PC-3 (cell line): ENCODE data around the gene DLK1. TPM values are rescaled to one million over a fixed set of nuclear protein-coding genes. Genes with fewer than 3 reads are reported as not detected.

Experiments used
- ATAC-seq: fragments of 200-7000 bp; cut with Tn5 transposase; 2 replicates; pipeline ENCODE4 v1.9.1; 2020; ENCODE audit warnings: mild to moderate bottlenecking, moderate library complexity
- BruUV-seq: library from RNA; stranded (reverse); fragments of 400-500 nt; replicated peaks from 2 replicates; lab custom pipeline; 2021; lab: Mats Ljungman, UMichigan
- CTCF ChIA-PET: fragments of 300-600 bp; sonication (Branson Sonifier 250); formaldehyde crosslinking; loops from one replicate; lab custom pipeline; 2022; ENCODE audit warnings: antibody characterized with exemption; lab: Charles Lee
- POLR2A ChIA-PET: fragments of 300-600 bp; sonication (Branson Sonifier 250); formaldehyde crosslinking; loops from one replicate; lab custom pipeline; 2022; ENCODE audit warnings: antibody characterized with exemption; ENCODE audit not compliant: unreplicated experiment; lab: Charles Lee
- DNase-seq: peaks from one replicate; pipeline ENCODE4 v3.0.0-alpha.2; 2015
- H2AFZ ChIP-seq: fragments of 300-600 bp; sonication (generic); 2 replicates; pipeline ENCODE4 v1.6.0; 2016; ENCODE audit warnings: antibody characterized with exemption, low read length
- H3F3A ChIP-seq: fragments of 300-600 bp; sonication (generic); one replicate; pipeline ENCODE4 v1.6.0; 2017; ENCODE audit warnings: antibody characterized with exemption, low read length, control low read depth, mild to moderate bottlenecking; ENCODE audit not compliant: unreplicated experiment
- H3K27ac ChIP-seq: fragments of 300-600 bp; sonication (generic); 2 replicates; pipeline ENCODE4 v1.5.1; 2016; ENCODE audit warnings: mild to moderate bottlenecking, low read length
- H3K27me3 ChIP-seq: fragments of 300-600 bp; sonication (generic); 2 replicates; pipeline ENCODE4 v1.6.1; 2016; ENCODE audit warnings: low read length, mixed read lengths
- H3K36me3 ChIP-seq: fragments of 300-600 bp; sonication (generic); 2 replicates; pipeline ENCODE4 v1.6.1; 2016; ENCODE audit warnings: low read depth, mixed run types, low read length, mixed read lengths
- H3K4me1 ChIP-seq: fragments of 300-600 bp; sonication (generic); 2 replicates; pipeline ENCODE4 v1.5.1; 2016; ENCODE audit warnings: low read length; ENCODE audit not compliant: insufficient read depth
- H3K4me2 ChIP-seq: fragments of 300-600 bp; sonication (generic); 2 replicates; pipeline ENCODE4 v1.6.0; 2016; ENCODE audit warnings: low read length
- H3K4me3 ChIP-seq: fragments of 300-600 bp; sonication (generic); 2 replicates; pipeline ENCODE4 v1.5.1; 2016; ENCODE audit warnings: mild to moderate bottlenecking, low read length, mixed read lengths
- H3K79me2 ChIP-seq: fragments of 300-600 bp; sonication (generic); 2 replicates; pipeline ENCODE4 v1.6.1; 2017; ENCODE audit warnings: low read length, mixed read lengths
- H3K9ac ChIP-seq: fragments of 300-600 bp; sonication (generic); 2 replicates; pipeline ENCODE4 v1.6.0; 2016; ENCODE audit warnings: mild to moderate bottlenecking, low read length
- H3K9me2 ChIP-seq: fragments of 300-600 bp; sonication (generic); replicated peaks from 2 replicates; pipeline ENCODE4 v1.6.1; 2016; ENCODE audit warnings: mixed run types, low read length, mixed read lengths
- H3K9me3 ChIP-seq: fragments of 300-600 bp; sonication (generic); 2 replicates; pipeline ENCODE4 v1.6.1; 2016; ENCODE audit warnings: low read length, mixed read lengths
- H4K20me1 ChIP-seq: fragments of 300-600 bp; sonication (generic); 2 replicates; pipeline ENCODE4 v1.6.1; 2016; ENCODE audit warnings: low read length, mixed read lengths
- CTCF ChIP-seq: fragments of 300-600 bp; sonication (generic); conservative IDR thresholded peaks from 2 replicates; pipeline ENCODE4 v1.5.1; 2017; ENCODE audit warnings: antibody characterized with exemption, low read depth, mild to moderate bottlenecking, low read length
- EZH2 ChIP-seq: fragments of 300-600 bp; sonication (generic); IDR thresholded peaks from one replicate; pipeline ENCODE4 v1.6.1; 2017; ENCODE audit warnings: antibody characterized with exemption, mild to moderate bottlenecking, low read length; ENCODE audit not compliant: unreplicated experiment
- EZH2phosphoT487 ChIP-seq: fragments of 300-600 bp; sonication (generic); IDR thresholded peaks from 2 replicates; pipeline ENCODE4 v1.6.1; 2018; ENCODE audit warnings: mild to moderate bottlenecking, antibody characterized with exemption, low read length, borderline replicate concordance
- intact Hi-C: fragments of 100-400 bp; cut with micrococcal nuclease; formaldehyde crosslinking; loops from 2 replicates; pipeline ENCODE4 v1.9.0; 2023
- total RNA-seq: library from RNA; depleted of rRNA; stranded (reverse); fragments of >200 nt; gene quantifications from 2 replicates; pipeline ENCODE4 v1.2.3, GENCODE V29; 2014

DLK1 gene
- total RNA-seq, 1 experiment from 2014 or later: not detected

GRCh38 chr14:100723830-100724437, 2.8 kb upstream of the DLK1 start:
- intact Hi-C loops: no loop called here

GRCh38 chr14:100724536-100724935, 2.2 kb upstream of the DLK1 start:
- BruUV-seq: no TSS peak
- Histone ChIP-seq H3K27ac (no peak overlapping the region), H3K79me2 (no peaks in the 10 kb centered on the region), H3K36me3 (no peaks in the 10 kb centered on the region), H3K9me2 (no peaks in the 10 kb centered on the region), H4K20me1 (no peaks in the 10 kb centered on the region), H3K4me1 (no peaks in the 10 kb centered on the region), H3K27me3 (peaks cover 64% of the 10 kb centered on the region), H3K4me2 (no peak overlapping the region), H2AFZ (no peak overlapping the region), H3F3A (no peaks in the 10 kb centered on the region), H3K9me3 (no peaks in the 10 kb centered on the region), H3K4me3 (no peak overlapping the region), H3K9ac (no peak overlapping the region)
- ChIA-PET CTCF (no interaction called here), POLR2A (no interaction called here)
- intact Hi-C loops: no loop called here
- DNase-seq (no peak), ATAC-seq (no peak)
- TF ChIP-seq EZH2 (no peak), CTCF (no peak), EZH2phosphoT487 (no peak)

More at GRCh38 chr14:100723830-100724437, 2.8 kb upstream of the DLK1 start:
- H3K4me3 ChIP-seq: no peak overlapping the region
- TF ChIP-seq EZH2 (no peak), EZH2phosphoT487 (no peak), CTCF (no peak)
- POLR2A ChIA-PET: interaction anchor here (0.6 kb wide), 1 partner anchor 14 kb away, joined by 3 read pairs; no protein-coding TSS in a partner anchor
- H2AFZ ChIP-seq: no peak overlapping the region
- DNase-seq (no peak), ATAC-seq (no peak)
- no peaks in the 10 kb centered on the region for H3K79me2 ChIP-seq
- no peak overlapping the region for H3K9ac ChIP-seq
- peaks cover 64% of the 10 kb centered on the region for H3K27me3 ChIP-seq
- H3K36me3 ChIP-seq: no peaks in the 10 kb centered on the region
- H3K9me2 ChIP-seq: no peaks in the 10 kb centered on the region
- no TSS peak for BruUV-seq
- no peak overlapping the region for H3K4me2 ChIP-seq
- CTCF ChIA-PET: no interaction called here
- no peaks in the 10 kb centered on the region for H3K9me3 ChIP-seq
- no peaks in the 10 kb centered on the region for H3K4me1 ChIP-seq
- H3F3A ChIP-seq: no peaks in the 10 kb centered on the region
- H4K20me1 ChIP-seq: no peaks in the 10 kb centered on the region
- no peak overlapping the region for H3K27ac ChIP-seq

- no peak for TF ChIP-seq EZH2
- no peak for TF ChIP-seq EZH2phosphoT487
- TF ChIP-seq CTCF: no peak
- CTCF ChIA-PET: no interaction called here
- H3K9me2 ChIP-seq: no peaks in the 10 kb centered on the region
- no peaks in the 10 kb centered on the region for H4K20me1 ChIP-seq
- intact Hi-C loops: no loop called here
- H3K4me3 ChIP-seq: no peak overlapping the region
- no peaks in the 10 kb centered on the region for H3K9me3 ChIP-seq
- H2AFZ ChIP-seq: no peak overlapping the region
- no peaks in the 10 kb centered on the region for H3K79me2 ChIP-seq
- H3K4me1 ChIP-seq: no peaks in the 10 kb centered on the region
- H3K36me3 ChIP-seq: no peaks in the 10 kb centered on the region
- BruUV-seq: no TSS peak
- no peak for DNase-seq
- H3K27me3 ChIP-seq: peaks cover 66% of the 10 kb centered on the region
- H3K4me2 ChIP-seq: no peak overlapping the region
- POLR2A ChIA-PET: no interaction called here
- ATAC-seq: no peak
- no peaks in the 10 kb centered on the region for H3F3A ChIP-seq
- H3K27ac ChIP-seq: no peak overlapping the region
- no peak overlapping the region for H3K9ac ChIP-seq
Observed at GRCh38 chr14:100725587-100726387, 905 bp upstream of the DLK1 start.
